ENCODE measurements around the gene DENND5B.
"Not testable (repeated sequence)": the region's sequence is repeated elsewhere in the genome, so short reads cannot be mapped to it uniquely, and the experiment has no call there.

DENND5B gene

DNA sequence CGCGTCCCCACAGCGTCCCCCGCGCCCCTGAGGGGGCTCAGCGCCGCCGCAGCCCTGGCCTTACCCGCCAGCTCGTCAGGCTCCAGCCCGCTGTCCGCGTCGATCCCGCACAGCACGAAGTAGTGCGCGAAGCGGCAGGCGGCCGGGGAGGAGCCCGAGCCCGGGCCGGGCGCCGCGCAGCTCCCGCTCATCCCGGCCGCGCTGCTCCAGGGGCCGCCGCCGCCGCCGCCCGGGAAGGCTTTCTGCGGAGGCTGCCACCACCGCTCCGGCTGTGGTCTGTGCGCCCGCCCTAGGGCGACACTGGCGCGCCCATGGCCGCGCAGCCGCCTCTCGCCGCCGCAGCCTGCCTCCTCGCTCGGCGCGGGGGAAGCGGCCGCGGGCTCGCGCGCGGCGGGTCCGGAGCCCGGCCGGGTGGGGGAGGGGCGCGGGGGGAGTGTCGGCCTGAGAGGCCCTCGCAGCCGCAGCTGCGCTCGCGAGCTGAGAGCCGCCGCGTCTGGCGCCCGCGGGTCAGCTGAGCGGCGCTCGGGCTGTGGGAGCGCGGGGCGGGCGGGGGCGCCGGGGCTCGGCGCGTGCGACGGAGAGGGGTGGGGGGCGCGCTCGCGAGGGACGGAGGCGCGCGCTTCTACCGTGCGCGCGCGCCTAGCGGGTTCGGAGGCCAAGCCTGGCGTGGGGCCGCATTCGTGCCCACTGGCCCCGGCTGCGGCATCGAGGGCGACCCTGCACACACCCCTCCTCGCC lies at the start of gene DENND5B:
TSS of gene DENND5B (minus strand) at position 495 of the 738 bp plus-strand sequence. CDS start at position 191, 304 bp downstream.
- no peak for DNase-seq

DNA sequence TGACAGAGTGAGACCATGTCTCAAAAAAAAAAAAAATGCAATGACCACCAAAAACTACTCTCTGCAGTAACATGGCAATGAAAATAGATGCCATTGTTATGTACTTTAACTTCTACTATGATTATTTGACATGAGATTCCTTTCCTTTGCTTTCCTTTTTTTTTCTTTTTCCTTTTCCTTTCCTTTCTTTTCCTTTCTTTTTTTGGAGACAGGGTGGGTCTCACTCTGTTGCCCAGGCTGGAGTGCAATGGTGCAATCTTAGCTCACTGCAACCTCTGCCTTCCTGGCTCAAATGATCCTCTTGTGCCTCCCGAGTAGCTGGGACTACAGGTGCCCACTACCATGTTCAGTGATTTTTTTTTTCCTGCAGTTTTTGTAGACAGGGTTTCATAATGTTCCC lies 43.7 kb upstream of the DENND5B start:
- DNase-seq, result no peak

DNA sequence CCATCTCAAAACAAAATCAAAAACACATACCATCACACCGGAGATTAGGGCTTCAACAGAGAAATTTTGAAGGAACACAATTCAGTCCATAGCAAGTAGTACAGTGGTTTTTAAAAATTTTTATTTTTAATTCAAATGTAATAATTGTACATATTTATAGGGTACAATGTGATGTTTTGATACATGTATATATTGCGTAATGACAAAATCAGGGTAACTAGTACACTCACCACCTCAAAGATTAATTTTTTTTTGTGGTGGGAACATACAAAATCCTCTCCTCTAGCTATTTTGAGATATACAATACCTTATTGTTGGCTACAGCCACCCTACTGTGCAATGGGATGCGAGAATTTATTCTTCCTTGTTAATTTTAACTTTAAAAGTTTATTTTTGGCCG lies 42.5 kb upstream of the DENND5B start:
- DNase-seq, result no peak

DNA sequence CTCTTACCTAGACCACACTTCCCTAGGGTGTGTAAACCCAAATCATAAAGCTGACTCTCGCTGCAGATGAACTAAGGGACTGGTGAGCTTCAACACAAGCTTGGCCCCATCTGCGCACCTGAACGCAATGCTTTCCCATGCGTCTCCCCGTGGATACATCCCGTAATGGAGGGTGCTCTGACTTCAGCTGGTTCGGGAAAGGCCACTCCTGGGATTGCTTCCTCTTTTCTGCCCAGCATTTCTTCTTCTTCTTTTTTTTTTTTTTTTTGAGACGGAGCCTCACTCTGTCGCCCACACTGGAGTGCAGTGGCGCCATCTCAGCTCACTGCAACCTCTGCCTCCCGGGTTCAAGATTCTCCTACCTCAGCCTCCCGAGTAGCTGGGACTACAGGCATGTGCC lies 40.9 kb upstream of the DENND5B start:
- no peak for DNase-seq

DNA sequence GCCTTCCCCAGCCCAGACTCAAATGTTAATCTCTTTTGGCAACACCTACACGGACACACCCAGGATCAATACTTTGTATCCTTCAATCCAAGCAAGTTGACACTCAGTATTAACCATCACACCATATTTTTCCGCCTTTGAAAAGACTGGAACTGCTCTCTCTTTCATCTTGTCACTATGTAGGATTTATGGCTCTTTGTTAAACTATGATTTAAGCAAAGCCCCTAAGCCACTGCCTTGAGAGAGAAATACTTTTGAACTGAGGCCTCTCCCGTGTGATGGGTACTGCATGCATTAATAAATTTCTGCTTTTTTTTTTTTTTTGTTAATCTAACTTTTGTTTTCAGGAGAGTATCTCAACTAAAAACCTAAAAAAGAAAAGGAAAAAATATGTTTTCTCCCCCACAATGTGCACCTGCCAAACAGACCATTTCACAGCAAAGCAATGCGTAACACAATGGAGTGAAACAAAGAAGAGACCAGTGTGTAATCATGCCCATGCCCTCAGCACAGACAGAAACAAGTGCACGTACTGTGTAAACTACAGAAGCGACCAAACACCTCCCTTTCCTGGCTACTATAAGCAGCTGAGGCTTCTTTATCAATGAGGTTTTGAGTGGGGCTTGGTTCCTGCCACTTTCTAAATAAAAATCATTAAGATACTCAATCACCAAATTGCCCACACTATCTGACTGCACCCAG lies 40.2 kb upstream of the DENND5B start:
- DNase-seq, result no peak

DNA sequence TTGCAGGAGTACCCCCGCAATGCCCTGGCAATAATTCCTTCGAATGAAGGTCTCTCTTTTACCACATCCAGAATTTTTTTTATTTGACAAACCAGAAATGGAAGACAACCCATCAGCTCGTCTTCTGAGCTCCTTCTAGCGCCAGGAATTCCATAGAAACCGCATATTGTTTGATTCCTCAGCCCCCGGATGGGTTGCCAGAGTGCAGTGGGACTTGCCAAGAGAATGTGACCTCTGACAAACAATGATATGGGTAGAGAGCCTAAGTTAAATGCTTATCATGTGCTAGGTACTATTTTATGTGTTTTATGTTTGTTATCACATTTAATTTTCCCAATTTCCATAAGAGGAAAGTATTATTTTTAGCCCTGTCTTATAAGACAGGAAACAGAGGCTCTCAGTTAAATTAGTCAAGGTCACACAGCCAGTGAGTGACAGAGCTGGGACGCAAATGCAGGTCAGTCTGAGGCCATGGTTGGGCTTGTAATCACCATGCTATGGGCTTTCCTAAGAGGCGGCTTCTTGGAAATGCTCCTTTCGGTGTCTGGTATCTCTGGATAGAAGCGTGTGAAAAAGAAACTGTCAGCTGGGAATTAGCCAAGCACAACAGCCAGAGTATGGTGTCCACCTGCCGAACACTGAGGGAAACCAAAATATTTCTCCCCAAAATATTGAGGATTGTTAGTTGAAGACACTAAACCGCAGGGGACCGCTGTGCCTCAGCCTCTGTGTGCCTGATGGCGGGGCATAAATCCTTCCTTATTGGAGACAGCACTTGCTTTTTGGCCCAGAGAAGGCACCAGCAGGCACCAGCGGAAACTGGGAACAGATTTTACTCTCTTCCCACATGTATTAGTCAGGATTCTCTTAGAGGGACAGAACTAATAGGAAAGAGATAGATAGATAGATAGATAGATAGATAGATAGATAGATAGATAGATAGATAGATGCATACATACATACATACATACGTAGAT lies 39.1 kb upstream of the DENND5B start:
- no peak for DNase-seq

DNA sequence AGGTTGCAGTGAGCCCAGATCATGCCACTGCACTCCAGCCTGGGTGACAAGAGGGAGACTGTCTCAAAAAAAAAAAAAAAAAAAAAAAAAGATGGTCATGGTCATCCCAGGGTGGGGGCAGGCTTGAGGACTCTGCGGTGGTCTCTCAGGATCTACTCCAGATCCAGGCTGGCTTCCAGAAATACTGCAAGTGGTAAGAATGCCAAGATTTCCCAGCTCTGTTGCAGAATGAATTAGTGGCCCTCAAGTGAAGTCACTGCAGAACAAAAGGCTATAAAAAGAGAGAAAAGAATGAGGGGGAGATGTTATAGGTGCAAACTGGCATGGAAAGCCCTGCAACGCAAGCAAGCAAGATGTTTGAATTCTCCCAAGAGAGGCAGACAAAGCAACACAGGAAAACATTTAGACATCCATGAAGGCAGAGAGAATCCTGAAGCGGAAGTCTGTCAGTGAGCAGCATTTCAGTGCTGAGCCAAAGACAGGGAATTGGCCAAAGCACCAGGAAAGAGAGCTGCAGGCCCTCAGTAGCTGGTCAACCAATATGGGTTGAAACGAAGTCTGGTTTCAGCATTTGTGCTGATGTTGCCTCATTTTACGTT lies 36.6 kb upstream of the DENND5B start:
- DNase-seq, result no peak

DNA sequence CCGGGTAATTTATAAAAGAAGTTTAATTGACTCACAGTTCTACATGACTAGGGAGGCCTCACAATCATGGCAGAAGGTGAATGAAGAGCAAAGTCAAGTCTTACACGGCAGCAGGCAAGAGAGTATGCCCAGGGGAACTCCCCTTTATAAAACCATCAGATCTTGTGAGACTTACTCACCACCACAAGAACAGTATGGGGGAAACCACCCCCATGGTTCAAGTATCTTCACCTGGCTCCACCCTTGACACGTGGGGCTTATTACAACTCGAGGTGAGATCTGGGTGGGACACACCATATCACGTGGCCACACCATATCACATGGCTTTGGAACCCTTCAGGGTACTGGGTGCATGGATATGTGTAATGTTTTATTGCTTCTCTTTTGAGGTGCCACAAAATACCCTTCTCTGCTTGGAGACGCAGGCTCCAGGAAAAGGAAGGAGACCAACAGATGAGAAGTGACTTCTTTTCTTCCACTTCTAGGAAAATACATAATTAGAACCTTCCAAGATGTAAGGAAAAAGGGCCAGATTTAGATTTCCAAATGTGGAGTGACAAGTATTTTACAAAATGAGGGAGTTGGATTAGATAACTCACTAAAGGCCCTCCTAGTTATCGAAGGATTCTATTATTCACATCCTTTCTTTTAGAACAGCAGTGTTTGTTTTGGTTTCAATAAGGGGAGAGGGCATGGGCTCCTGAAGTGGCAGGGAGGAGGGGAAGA lies 35.5 kb upstream of the DENND5B start:
- DNase-seq, result no peak

DNA sequence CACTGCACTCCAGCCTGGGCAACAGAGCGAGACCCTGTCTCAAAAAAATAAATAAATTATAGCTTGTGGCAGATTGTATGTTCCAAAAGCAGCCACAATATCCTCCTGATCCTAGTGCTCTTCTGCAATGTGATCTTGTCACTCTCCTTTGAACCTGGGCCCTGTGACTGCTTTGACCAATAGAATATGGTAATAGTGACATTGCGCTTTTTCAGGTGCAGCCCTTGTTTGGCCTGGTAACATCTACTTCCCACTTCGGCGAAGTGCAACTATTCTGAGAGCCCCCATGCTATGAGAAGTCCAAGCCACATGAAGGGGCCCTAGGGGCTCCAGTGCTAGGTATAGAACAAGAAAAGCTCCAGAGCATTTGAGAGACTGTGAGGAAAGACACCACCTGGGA lies 31.1 kb upstream of the DENND5B start:
- DNase-seq, result no peak

DNA sequence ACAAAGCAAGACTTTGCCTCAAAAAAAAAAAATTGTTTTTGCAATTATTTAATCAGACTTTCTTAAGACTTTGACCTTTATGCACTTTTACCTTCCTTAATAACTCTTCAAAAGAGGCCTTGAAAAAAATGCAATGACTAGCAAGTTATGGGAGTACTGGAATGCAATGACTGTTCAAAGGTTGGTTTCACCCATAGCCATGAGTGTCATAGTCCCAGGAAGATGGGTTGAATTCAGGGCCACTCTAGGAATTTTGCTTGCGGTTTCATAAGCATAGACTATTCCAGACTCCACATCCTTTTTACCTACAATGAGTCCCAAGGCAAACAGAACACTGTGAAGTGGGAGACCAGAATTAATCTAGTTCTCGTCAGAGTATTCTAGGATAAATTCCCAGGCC lies 29.4 kb upstream of the DENND5B start:
- no peak for DNase-seq

DNA sequence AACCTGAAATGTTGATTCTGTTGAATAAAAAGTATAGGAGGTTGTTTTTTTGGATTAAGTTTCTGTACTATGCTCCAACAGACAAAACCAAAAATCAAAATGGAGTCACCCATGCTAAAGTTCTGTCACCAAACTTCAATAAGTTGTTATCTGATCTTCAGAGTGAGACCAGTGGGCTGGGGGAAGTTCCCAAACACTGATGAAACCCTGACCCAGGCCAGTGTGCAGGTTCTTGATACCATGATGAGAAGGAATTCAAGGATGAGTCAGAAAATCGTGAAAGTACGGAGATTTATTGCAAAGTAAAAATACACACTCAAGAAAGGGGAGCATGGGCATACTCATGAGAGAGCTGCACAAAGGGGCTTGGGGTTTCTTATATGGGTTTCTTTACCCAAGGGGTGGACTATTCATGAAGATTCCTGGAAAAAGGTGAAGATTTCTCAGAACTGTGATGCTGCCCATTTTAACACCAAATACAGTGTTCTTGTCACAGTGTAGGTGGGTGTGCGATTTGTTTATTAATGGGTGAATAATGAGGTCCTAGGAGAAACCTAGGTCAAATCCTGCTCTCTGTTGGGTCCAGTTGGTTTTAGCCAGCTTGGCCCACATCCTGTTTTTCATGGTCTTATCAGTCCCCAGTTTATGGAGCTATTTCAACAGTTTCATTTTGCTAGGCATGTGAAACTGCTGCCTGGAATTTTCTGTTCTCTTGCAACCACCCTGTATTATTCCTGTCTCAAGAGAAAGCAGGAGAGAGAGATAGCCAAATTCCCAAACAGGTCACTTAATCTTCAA lies 27.5 kb upstream of the DENND5B start:
- DNase-seq, result no peak

DNA sequence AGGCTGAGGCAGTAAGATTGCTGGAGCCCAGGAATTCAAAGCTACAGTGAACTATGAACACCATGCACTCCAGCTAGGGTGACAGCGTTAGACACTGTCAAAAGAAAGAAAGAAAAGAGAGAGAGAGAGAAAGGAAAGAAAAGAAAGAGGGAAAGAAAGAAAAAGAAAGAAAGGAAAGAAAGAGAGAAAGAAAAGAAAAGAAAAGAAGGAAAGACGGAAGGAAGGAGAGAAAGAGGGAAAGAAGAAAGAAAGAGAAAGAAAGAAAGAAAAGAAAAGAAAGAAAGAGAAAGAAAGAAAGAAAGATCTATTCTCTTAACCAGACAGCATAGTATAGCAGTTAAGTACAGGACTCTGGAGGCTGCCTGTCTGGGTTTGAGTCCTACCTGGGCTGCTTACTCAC lies 21.9 kb upstream of the DENND5B start:
- DNase-seq, result no peak

DNA sequence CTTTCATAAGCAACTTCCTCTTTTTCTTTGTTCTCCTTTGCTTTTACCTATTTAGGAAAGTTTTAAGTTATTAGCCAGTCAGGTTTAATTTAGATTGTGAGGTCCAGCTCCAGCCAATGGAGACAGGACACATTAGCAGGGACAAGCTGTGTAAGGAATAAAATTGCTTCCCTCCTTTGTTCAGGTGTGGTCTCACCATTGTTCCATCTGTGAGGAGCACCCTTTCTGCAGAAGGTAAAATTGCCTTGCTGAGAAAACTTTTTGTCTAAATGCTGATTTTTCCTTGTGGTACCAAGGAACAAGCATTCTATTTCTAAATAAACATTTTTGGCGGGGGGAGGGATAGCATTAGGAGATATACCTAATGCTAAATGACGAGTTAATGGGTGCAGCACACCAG lies 17.4 kb upstream of the DENND5B start:
- DNase-seq, result not testable (repeated sequence)

DNA sequence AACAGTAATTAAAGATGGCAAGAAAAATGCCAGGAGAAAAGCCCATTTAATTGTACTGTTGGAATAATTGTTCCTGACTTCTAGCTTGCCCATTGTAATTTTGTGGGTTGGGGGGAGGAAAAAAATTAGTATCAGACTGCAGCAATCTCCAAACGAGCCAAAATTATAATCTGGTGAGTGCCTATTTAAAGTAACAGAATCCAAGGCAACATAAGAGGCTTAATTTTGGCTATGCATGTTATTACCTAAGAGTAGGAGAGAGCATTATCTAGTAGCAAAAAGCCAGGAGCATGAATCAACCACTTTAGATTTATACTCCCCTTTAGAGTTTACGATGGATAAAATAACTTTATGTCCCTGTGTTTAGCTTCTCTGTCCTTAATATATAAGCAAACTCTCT lies 14.6 kb upstream of the DENND5B start:
- DNase-seq, result no peak

DNA sequence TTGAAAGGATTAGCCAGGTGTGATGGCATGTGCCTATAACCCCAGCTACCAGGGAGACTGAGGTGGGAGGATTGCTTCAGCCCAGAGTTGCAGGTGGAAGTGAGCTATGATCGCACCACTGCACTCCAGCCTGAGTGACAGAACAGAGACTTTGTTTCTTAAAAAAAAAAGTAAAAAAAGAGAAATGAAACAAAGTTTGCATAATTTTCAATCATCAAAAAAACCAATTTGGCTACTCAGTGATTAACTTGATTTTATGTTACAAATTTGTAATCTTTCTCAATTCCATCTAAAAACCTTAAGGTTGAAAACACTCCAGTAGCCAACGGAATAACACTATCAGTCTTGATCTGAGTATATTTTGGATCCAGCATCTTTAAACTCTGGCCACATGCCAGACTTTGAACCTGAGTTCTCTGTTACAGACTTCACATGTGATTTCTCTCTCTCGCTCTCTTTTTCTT lies 12.6 kb upstream of the DENND5B start:
- no peak for DNase-seq

DNA sequence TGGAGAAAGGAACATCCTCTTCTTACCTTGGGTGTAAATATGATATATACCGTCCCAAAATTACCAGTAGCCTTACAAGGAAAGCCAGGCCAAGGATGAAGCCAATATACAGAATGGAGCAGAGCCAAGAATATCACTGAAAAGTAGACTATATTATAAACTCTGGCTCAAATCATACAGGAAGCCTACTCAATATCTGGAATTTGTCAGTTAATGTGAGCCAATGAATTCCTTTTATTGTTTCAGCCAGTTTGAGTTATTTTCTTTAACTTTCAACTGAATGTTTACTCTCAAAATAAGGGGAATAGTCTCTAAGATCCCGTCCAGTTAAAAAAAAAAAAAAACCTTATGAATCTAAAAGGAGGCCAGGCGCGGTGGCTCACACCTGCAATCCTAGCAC lies 9.8 kb upstream of the DENND5B start:
- no peak for DNase-seq

DNA sequence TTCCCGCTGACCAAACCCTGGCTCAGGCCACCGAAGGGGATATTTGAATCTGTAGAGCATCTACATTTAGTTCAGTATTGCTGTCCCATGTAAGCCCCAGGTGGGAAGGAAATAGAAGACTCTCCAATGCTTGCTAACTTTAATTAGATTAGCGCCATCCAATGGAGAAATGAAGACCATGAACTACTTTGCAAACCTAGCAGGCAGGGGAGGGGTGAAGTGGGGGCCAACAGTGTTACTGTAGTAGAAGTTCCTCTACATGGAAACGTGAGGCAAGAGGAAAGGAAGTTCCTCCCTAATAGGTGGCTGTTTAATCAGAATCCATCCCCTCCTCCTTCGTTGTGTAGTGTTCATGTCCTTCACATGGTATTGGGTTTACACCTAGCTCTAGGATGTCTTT lies 9.3 kb upstream of the DENND5B start:
- DNase-seq, result no peak

DNA sequence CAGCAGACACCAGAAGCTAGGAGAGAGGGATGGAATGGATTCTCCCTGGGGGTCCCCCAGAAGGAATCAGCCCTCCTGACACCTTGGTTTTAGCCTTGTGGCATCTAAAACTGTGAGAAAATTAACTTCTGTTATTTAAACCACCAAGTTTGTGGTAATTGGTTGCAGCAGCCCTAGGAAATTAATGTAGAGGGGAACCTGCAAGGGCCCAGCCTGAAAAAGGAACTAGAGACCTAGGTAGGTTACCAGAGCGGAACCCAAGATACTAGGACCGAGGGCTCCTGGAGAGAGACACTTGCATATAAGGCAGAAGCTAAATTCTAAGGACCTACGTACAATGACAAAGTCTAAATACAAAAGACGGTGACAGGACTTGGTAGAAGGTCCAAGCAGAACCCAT lies 8.1 kb upstream of the DENND5B start:
- DNase-seq, result no peak

DNA sequence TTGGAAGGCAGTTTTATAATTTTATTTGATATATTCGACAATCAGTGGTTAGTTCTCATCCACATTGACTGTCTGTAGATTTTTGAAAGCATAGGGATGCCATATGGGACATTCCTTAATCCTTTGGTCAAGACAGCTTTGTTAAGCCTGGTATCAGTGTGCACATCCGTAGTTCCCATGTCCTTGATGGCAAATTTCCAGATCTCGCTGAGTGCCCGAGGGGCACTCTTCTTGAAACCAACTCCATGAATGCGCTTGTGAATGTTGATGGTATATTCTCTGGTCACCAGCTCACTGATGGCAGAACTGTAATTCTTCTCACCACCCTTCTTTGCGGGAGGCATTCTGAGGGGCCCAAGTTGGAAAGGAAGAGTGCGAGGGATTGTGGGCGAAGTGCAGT lies 6.1 kb upstream of the DENND5B start:
- peak; percentile 36 for DNase-seq

DNA sequence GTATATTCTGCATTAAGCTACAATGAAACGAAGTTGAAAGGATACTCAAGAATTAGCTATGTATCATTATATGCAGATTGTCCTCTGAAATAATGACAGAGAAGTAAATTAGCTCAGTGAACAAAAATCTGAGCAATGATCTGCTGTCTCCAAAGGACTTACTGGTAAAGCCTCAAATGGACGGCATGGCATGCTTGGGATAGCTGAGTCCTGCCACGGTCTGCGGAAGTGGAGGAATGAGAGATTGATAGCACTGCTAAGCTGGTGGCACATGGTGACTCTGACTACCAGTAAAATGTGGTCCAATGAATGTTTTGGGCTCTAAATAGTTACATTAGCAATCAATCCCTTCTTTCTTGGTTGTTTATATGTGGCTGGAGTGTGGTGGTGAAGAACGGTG lies 3.7 kb upstream of the DENND5B start:
- no peak for DNase-seq

DNA sequence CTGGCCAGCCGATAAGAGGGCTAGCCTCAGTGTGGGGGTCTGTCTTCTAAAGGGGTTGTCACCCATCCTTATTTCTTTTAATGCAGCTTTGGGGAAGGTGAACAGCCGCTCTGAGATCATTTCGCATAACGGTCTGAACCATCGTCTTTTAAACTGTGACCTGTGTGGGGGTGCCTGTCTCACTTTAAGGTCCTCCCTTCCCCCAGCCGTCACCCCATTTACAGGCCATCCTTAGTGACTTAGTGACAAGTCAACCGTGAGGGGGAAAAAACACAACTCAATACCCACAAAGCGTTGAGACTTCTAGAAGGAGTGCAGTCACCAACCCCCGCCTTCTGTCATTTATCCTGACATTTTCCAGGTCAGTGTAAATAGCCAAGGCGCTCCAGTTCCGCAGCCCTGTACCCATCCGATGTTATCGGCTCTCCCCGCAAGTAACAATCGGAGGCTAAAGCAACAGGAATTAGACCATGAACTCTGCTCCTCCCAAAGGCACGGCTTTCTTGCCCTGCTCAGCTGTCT lies 505 bp upstream of the DENND5B start:
- DNase-seq, result no peak

All from NCI-H524 treated with DMSO at 0.1 percent for 48 hours (cell line).